ENCODE data around the gene DLG2. TPM values are rescaled to one million over a fixed set of nuclear protein-coding genes. Genes with fewer than 3 reads are reported as not detected.

DLG2 gene
- total RNA-seq, 2 experiments from 2014 or later, result 6.9 to 8.2 TPM

- H2AFZ ChIP-seq (ENCODE audit: low read length), result no peak overlapping the region
- no peaks in the 10 kb centered on the region for H4K20me1 ChIP-seq (ENCODE audit: insufficient read depth, low read length)
- no peaks in the 10 kb centered on the region for H3K79me2 ChIP-seq (ENCODE audit: insufficient read depth, low read depth, low read length)
- POLR2A ChIA-PET, result no interaction called here
- TF ChIP-seq, protein P1, sequence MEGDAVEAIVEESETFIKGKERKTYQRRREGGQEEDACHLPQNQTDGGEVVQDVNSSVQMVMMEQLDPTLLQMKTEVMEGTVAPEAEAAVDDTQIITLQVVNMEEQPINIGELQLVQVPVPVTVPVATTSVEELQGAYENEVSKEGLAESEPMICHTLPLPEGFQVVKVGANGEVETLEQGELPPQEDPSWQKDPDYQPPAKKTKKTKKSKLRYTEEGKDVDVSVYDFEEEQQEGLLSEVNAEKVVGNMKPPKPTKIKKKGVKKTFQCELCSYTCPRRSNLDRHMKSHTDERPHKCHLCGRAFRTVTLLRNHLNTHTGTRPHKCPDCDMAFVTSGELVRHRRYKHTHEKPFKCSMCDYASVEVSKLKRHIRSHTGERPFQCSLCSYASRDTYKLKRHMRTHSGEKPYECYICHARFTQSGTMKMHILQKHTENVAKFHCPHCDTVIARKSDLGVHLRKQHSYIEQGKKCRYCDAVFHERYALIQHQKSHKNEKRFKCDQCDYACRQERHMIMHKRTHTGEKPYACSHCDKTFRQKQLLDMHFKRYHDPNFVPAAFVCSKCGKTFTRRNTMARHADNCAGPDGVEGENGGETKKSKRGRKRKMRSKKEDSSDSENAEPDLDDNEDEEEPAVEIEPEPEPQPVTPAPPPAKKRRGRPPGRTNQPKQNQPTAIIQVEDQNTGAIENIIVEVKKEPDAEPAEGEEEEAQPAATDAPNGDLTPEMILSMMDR (conservative IDR thresholded peaks at IDR 0.05; ENCODE audit: low read length), result no peak
- no peaks in the 10 kb centered on the region for H3K9me3 ChIP-seq (ENCODE audit: low read length)
- no TSS peak for BruUV-seq (replicated peaks)
- no peak overlapping the region for H3K4me3 ChIP-seq (ENCODE audit: low read depth, low read length, poor library complexity, severe bottlenecking)
- no peaks in the 10 kb centered on the region for H3K9me2 ChIP-seq (ENCODE audit: insufficient read depth, low read length)
- H3K4me1 ChIP-seq (ENCODE audit: insufficient read depth, low read length, poor library complexity, severe bottlenecking), result no peaks in the 10 kb centered on the region
- no peak for DNase-seq (ENCODE audit: low spot score)
- no peaks in the 10 kb centered on the region for H3K36me3 ChIP-seq (ENCODE audit: insufficient read depth, low read length)
- CTCF ChIA-PET (ENCODE audit: unreplicated experiment), result no interaction called here
- no peak overlapping the region for H3K27ac ChIP-seq (ENCODE audit: low read depth, low read length, poor library complexity, severe bottlenecking)
- intact Hi-C loops (cut with micrococcal nuclease; ENCODE audit: unreplicated experiment), result no loop called here
- H3K4me2 ChIP-seq (ENCODE audit: low read length), result no peak overlapping the region
Measured at GRCh38 chr11:84414920-84415319, 1212.2 kb downstream of the DLG2 start.

GRCh38 chr11:84413549-84413948 is 1213.6 kb downstream of the DLG2 start:
- POLR2A ChIA-PET, result no interaction called here
- CTCF ChIA-PET (ENCODE audit: unreplicated experiment), result no interaction called here
- H3K79me2 ChIP-seq (ENCODE audit: insufficient read depth, low read depth, low read length), result no peaks in the 10 kb centered on the region

GRCh38 chr11:84412862-84413261 is 1214.3 kb downstream of the DLG2 start:
- no peak for DNase-seq (ENCODE audit: low spot score)
- Histone ChIP-seq H3K4me1 (ENCODE audit: insufficient read depth, low read length, poor library complexity, severe bottlenecking) (no peaks in the 10 kb centered on the region), H4K20me1 (ENCODE audit: insufficient read depth, low read length) (no peaks in the 10 kb centered on the region), H2AFZ (ENCODE audit: low read length) (no peak overlapping the region), H3K79me2 (ENCODE audit: insufficient read depth, low read depth, low read length) (no peaks in the 10 kb centered on the region), H3K36me3 (ENCODE audit: insufficient read depth, low read length) (no peaks in the 10 kb centered on the region), H3K27ac (ENCODE audit: low read depth, low read length, poor library complexity, severe bottlenecking) (no peak overlapping the region), H3K9me2 (ENCODE audit: insufficient read depth, low read length) (no peaks in the 10 kb centered on the region), H3K4me3 (ENCODE audit: low read depth, low read length, poor library complexity, severe bottlenecking) (no peak overlapping the region), H3K4me2 (ENCODE audit: low read length) (no peak overlapping the region), H3K9me3 (ENCODE audit: low read length) (no peaks in the 10 kb centered on the region)
- no TSS peak for BruUV-seq (replicated peaks)
- ChIA-PET CTCF (ENCODE audit: unreplicated experiment) (no interaction called here), POLR2A (no interaction called here)
- intact Hi-C loops (cut with micrococcal nuclease; ENCODE audit: unreplicated experiment), result no loop called here
- no peak for TF ChIP-seq EZH2phosphoT487 (IDR thresholded peaks at IDR 0.05; ENCODE audit: borderline replicate concordance, low read depth, low read length)
- TF ChIP-seq, protein P1 (conservative IDR thresholded peaks at IDR 0.05; ENCODE audit: low read length), result no peak

More at GRCh38 chr11:84413549-84413948, 1213.6 kb downstream of the DLG2 start:
- TF ChIP-seq EZH2phosphoT487 (IDR thresholded peaks at IDR 0.05; ENCODE audit: borderline replicate concordance, low read depth, low read length), result no peak
- TF ChIP-seq, protein P1 (conservative IDR thresholded peaks at IDR 0.05; ENCODE audit: low read length), result no peak
- no peak for DNase-seq (ENCODE audit: low spot score)
- no peak overlapping the region for H2AFZ ChIP-seq (ENCODE audit: low read length)
- H4K20me1 ChIP-seq (ENCODE audit: insufficient read depth, low read length), result no peaks in the 10 kb centered on the region
- no peak overlapping the region for H3K4me3 ChIP-seq (ENCODE audit: low read depth, low read length, poor library complexity, severe bottlenecking)
- no peak overlapping the region for H3K27ac ChIP-seq (ENCODE audit: low read depth, low read length, poor library complexity, severe bottlenecking)
- intact Hi-C loops (cut with micrococcal nuclease; ENCODE audit: unreplicated experiment), result no loop called here
- no peaks in the 10 kb centered on the region for H3K4me1 ChIP-seq (ENCODE audit: insufficient read depth, low read length, poor library complexity, severe bottlenecking)
- no peak overlapping the region for H3K4me2 ChIP-seq (ENCODE audit: low read length)
- no peaks in the 10 kb centered on the region for H3K9me2 ChIP-seq (ENCODE audit: insufficient read depth, low read length)
- no peaks in the 10 kb centered on the region for H3K9me3 ChIP-seq (ENCODE audit: low read length)
- H3K36me3 ChIP-seq (ENCODE audit: insufficient read depth, low read length), result no peaks in the 10 kb centered on the region
- no TSS peak for BruUV-seq (replicated peaks)
